Astrocyte of the spinal cord (primary cell): ENCODE data around the gene FIBCD1.

Experiments
- DNase-seq: peaks from one replicate; pipeline ENCODE4 v3.0.0; 2011; ENCODE audit warnings: low read depth, low spot score
- H3K4me3 ChIP-seq: 2 replicates; pipeline ENCODE4 v1.5.1; 2011; ENCODE audit warnings: low read depth, mild to moderate bottlenecking, low read length, moderate library complexity
- CTCF ChIP-seq: IDR thresholded peaks from 2 replicates; pipeline ENCODE4 v1.5.1; 2012; ENCODE audit warnings: low read depth, mild to moderate bottlenecking, low read length, inconsistent platforms
- in situ Hi-C: cut with HindIII; loops from 2 replicates; pipeline ENCODE4 v1.10.0; 2017; ENCODE audit warnings: low sequenced_read_pairs

FIBCD1 gene

GRCh38 chr9:130942084-130942483, 3.0 kb upstream of the FIBCD1 start:
- no peak for TF ChIP-seq CTCF
- no peak overlapping the region for H3K4me3 ChIP-seq
- in situ Hi-C loops, result no loop called here
- DNase-seq, result no peak

DNA sequence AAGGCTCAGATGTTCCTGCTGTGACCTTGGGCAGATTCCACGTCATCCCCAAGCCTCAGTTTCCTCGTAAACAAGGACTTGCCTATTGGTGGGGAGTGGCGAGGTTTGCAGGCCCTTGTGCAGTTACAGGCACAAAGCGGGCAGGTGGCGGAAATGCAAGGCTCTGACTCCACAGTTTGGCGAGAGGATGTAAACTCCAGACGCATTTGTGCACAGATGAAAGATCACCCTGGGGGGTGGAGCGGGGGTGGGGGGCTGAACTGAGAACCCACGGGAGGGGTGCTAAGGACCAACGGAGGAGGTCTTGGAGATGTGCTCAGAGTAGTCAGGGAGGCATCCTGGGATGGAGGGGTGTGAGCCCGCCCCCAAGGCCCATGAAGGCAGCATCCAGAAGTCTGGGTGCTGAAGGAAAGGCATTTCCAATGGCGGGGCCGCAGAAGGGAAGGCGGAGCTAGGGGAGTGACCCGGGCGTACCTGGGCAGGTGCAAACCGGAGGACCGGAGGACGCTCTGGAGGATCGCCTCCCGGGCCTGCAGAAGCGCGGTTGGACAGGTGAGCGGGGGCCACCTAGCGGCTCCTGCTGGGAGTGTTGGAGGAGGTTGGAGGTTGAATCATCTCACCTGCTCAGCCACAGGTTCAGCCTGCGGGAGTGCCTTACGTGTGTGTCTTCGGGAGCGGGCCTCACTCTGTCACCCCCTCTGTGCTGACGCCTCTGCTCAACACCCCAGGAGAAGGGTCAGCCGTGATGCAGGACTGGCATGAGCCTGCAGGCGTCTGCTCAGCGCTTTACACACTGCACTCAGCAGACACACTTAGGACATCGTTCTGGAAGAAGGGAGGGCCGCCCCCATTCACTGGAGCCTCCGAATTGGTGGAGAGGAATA, 1.9 kb upstream of the FIBCD1 start:
- peak; percentile 92 for TF ChIP-seq CTCF
- DNase-seq, result no peak
- in situ Hi-C loops, result no loop called here

GRCh38 chr9:130940027-130940549, 1.0 kb upstream of the FIBCD1 start:
- in situ Hi-C loops, result no loop called here
- TF ChIP-seq CTCF, result no peak
- no peak for DNase-seq
- no peak overlapping the region for H3K4me3 ChIP-seq

More for the DNA sequence above, 1.9 kb upstream of the FIBCD1 start:
- no peak overlapping the region for H3K4me3 ChIP-seq

DNA sequence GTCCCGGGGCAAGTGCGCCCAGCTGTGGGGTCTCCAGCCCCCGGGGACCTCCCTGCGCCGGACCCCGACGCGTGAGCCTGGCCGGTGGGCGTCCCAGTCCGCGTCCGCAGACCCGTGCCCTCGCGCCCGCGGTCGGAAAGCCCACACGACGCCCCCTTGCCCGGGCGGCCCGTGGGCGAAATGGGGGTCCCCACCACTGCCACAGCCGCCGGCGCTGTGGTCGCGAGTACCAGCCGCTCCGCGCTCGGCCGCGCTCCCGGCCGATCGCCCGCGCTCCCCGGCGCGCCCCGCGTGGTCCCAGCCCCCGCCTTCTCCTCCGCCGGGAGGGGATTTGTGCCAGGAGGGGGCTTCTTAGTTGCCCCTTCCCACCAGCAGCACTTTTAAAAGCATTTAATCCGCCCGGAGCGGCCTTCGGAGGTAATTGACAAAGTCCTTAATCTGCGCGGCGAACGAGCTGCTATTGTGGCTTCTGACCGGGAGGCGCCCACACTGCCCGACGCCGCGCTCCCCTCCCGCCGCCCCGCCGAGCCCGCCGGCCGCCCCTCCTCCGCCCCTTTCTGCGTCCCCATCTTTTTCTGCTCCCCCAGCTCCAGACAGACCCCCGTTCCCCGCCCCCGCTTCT, 469 bp upstream of the FIBCD1 start:
- H3K4me3 ChIP-seq, result peak overlapping the region; percentile 10
- in situ Hi-C loops, result no loop called here
- TF ChIP-seq CTCF, result no peak
- no peak for DNase-seq

DNA sequence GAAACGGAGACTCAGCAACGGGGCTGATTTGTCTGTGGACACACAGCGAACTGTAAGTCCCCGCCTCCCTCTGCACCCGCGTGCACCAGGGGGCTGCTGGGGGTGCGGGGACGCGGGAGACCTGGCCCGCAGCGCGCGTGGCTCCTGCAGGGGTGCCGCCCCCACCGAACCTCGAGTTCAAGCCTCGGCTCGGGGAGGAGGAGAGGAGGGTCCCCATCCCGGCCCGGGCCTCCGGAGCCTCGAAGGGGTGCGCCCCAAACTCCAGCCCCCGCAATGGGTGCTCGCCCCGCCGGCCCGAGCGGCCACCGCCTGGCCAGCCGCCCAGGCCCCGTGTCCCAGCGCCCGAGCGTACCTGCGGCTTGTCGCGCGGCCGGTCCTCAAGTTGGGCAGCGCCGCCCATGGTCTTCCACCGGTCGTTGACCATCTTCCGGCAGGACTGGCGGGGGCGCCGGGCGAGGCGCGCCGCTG, 829 bp downstream of the FIBCD1 start:
- H3K4me3 ChIP-seq, result peak overlapping the region; percentile 7
- TF ChIP-seq CTCF, result no peak
- in situ Hi-C loops, result no loop called here
- no peak for DNase-seq

DNA sequence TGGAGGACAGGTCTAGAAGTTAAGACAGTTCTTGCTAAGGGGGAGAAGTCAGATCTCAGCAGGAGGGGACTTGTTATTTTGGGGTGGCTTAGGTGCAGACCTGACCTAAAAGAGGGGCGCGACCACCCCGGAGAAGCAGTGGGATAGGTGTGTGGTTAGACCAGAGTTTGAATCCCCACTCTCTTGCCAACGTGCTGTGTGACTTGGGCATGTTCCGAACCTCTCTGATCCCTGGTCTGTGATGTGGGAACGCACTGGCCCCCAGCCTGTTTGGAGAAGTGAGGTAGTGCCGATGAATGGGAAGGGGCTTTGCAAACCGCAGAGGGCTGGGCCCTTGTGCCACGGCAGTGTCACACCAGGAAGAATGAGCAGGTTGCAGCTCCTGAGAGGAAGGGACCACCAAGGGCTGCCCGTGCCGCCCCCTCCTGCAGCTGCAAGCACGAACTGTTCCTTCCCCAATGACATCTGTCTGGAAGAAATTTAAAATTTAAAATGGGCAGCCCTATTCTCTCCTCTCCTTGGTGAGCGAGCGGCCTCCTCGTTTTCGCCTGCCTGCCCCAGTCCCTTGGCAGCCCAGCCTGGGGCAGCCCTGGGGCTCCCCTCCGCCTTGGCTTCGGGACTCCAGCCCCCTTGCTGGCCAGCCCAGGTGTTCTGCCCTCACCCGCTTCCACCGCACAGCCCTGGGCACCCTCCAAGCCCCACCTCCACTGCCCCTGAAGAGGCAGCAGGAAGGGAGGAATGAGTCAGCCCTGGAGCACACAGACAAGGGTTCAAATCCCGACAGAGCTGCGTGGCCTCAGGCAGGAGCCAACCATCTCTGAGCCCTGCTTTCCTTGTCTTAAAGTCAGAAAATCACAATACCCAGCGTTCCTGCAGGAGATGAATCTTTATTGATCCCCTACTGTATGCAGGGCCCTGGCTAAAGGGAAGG, 1.6 kb downstream of the FIBCD1 start:
- in situ Hi-C loops, result no loop called here
- no peak for DNase-seq
- no peak overlapping the region for H3K4me3 ChIP-seq
- TF ChIP-seq CTCF, result no peak
